Skeletal muscle satellite cell (primary cell): ENCODE results near the gene EFNB3. TPM values are rescaled to one million over a fixed set of nuclear protein-coding genes. Genes with fewer than 3 reads are reported as not detected.

Source experiments
- H3K27me3 ChIP-seq: 2 replicates; pipeline ENCODE4 v1.7.0; 2013; ENCODE audit warnings: low read length; ENCODE audit not compliant: control insufficient read depth, insufficient read depth
- H3K36me3 ChIP-seq: 2 replicates; pipeline ENCODE4 v1.7.0; 2013; ENCODE audit warnings: mild to moderate bottlenecking, control low read depth, low read length; ENCODE audit not compliant: insufficient read depth
- H3K4me1 ChIP-seq: 2 replicates; pipeline ENCODE4 v1.7.0; 2013; ENCODE audit warnings: low read length; ENCODE audit not compliant: control insufficient read depth, insufficient read depth
- H3K4me2 ChIP-seq: 2 replicates; pipeline ENCODE4 v1.7.0; 2013; ENCODE audit warnings: mild to moderate bottlenecking, low read length
- H3K4me3 ChIP-seq: 2 replicates; pipeline ENCODE4 v1.7.0; 2013; ENCODE audit warnings: low read length
- H3K9ac ChIP-seq: 2 replicates; pipeline ENCODE4 v1.7.0; 2013; ENCODE audit warnings: mild to moderate bottlenecking, low read depth, low read length, moderate library complexity
- H3K9me3 ChIP-seq: replicated peaks from 2 replicates; pipeline ENCODE4 v1.7.0; 2013; ENCODE audit warnings: mild to moderate bottlenecking, control low read depth, low read length
- total RNA-seq: library from RNA; depleted of rRNA; stranded (reverse); fragments of >200 nt; gene quantifications from 2 replicates; pipeline ENCODE4 v1.2.3, GENCODE V29; 2012; rRNA removed

EFNB3 gene
- total RNA-seq = 0.44 and 0.76 TPM in 2 replicates

GRCh38 chr17:7704601-7705268 lies at the start of gene EFNB3:
EFNB3 (plus strand) TSS chr17:7705202; CDS start chr17:7705599, 397 bp downstream.
- Histone ChIP-seq H3K27me3 (peaks cover 31% of the 10 kb centered on the region), H3K4me2 (peak within 1 kb of the TSS; percentile 82), H3K4me3 (peak within 1 kb of the TSS; percentile 62), H3K4me1 (peaks cover 8% of the 10 kb centered on the region), H3K36me3 (peaks cover 12% of the 10 kb centered on the region), H3K9me3 (no peaks in the 10 kb centered on the region), H3K9ac (peak within 1 kb of the TSS; percentile 13)

GRCh38 chr17:7655541-7655840 lies 49.5 kb upstream of the EFNB3 start:
- Histone ChIP-seq H3K9ac (no peak overlapping the region), H3K4me2 (no peak overlapping the region), H3K4me3 (no peak overlapping the region), H3K9me3 (no peaks in the 10 kb centered on the region), H3K27me3 (peaks cover 48% of the 10 kb centered on the region), H3K36me3 (no peaks in the 10 kb centered on the region), H3K4me1 (peaks cover 11% of the 10 kb centered on the region)

DNA sequence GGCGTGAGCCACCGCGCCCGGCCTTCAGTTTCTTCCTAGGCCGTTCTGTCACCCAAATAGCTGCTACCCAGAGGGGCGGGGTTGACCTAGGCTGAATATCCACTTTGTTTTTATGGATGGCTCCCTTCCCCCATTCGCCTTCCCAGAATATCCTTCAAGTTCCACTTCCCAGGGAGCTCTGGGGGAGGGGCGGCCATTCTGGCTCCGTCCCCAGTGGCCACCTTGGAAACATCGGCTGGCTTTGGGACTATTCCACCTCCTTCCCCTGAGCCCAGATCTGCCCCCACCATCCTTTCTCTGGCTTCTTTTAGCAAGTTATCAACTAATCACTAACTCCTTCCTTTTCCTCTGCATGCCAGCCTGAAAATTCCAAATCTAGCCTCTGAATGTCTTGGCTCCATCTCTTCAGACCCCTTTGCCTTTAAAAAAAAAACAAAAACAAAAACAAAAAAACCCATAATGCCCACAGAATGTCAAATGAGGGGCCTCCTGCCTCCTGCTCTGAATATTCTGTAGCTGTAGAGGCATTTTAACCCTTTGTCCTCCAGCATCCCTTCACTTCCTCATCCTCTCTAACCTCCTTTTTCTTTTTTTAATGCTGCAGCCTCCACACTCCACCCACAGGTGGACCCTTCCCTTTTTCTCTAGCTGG lies 47.9 kb upstream of the EFNB3 start:
- H3K9me3 ChIP-seq = no peaks in the 10 kb centered on the region
- no peaks in the 10 kb centered on the region for H3K4me1 ChIP-seq
- no peak overlapping the region for H3K9ac ChIP-seq
- H3K4me3 ChIP-seq = no peak overlapping the region
- H3K36me3 ChIP-seq = no peaks in the 10 kb centered on the region
- peaks cover 33% of the 10 kb centered on the region for H3K27me3 ChIP-seq
- H3K4me2 ChIP-seq = no peak overlapping the region

DNA sequence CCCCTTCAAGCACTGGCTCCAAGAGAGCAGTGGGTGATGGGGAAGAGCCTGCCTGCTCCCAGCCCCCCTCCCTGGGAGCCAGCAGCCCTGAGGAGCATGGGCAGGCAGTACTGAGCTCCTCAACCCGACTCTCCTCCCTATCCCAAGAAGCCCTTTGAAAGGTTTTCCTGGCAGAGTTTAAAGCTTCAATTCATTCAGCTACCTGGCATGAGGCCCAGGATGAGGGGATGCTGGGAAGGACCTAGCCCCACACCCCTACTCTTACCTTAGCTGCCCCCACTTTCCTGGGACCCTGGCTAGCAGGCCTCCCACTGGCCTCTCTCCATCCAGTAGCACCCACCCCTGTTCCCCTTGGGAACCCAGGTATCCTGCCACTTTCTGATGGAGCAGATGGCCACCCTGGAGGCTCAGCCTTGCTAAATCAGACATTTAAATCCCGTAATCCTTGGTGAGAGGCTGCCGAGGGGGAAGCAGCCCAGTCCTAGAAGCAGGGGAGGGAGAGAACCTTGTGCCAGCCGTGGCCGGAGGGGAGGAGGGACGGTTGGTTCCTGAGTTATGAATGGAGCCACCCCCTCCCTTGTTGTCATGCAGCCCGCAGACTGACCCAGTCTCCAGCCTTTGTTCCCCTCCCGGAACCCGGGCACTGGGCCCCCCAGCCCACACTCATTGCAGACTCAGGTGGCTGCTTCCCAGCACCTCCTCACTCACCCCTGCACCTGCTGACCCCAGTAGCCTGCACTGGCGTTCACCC lies 37.2 kb upstream of the EFNB3 start:
- no peak overlapping the region for H3K9ac ChIP-seq
- H3K9me3 ChIP-seq = no peaks in the 10 kb centered on the region
- no peaks in the 10 kb centered on the region for H3K4me1 ChIP-seq
- no peak overlapping the region for H3K4me3 ChIP-seq
- H3K27me3 ChIP-seq = no peaks in the 10 kb centered on the region
- H3K4me2 ChIP-seq = no peak overlapping the region
- peaks cover 14% of the 10 kb centered on the region for H3K36me3 ChIP-seq

DNA sequence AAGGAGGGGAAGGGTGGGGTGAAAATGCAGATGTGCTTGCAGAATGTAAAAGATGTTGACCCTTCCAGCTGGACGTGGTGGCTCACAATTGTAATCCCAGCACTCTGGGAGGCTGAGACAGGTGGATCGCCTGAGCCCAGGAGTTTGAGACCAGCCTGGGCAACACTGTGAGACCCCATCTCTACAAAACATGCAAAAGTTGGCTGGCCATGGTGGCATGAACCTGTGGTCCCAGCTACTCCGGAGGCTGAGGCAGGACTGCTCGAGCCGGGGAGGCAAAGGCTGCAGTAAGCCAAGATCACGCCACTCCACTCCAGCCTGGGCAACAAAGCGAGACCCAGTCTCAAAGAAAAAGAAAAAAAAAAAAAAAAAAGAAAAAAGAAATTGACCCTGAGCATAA lies 36.5 kb upstream of the EFNB3 start:
- H3K4me3 ChIP-seq = no peak overlapping the region
- H3K27me3 ChIP-seq = no peaks in the 10 kb centered on the region
- H3K9ac ChIP-seq = no peak overlapping the region
- peaks cover 20% of the 10 kb centered on the region for H3K36me3 ChIP-seq
- H3K4me2 ChIP-seq = no peak overlapping the region
- H3K9me3 ChIP-seq = peaks cover 3% of the 10 kb centered on the region
- no peaks in the 10 kb centered on the region for H3K4me1 ChIP-seq

DNA sequence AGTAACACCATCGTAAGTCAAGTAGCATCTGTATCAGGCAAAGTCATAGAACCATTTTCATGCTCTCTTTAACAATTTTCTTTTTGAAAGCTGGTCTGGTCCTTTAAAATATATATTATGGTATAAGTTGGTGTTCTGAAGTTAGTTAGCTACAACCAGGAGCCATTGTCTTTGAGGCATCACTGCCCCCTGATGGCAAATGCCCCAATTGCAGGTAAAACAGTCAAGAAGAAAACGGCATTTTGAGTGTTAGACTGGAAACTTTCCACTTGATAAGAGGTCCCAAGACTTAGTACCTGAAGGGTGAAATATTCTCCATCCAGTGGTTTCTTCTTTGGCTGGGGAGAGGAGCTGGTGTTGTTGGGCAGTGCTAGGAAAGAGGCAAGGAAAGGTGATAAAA lies 31.8 kb upstream of the EFNB3 start:
- Histone ChIP-seq H3K27me3 (no peaks in the 10 kb centered on the region), H3K4me1 (no peaks in the 10 kb centered on the region), H3K9ac (no peak overlapping the region), H3K9me3 (peaks cover 4% of the 10 kb centered on the region), H3K36me3 (peaks cover 38% of the 10 kb centered on the region), H3K4me2 (no peak overlapping the region), H3K4me3 (no peak overlapping the region)

DNA sequence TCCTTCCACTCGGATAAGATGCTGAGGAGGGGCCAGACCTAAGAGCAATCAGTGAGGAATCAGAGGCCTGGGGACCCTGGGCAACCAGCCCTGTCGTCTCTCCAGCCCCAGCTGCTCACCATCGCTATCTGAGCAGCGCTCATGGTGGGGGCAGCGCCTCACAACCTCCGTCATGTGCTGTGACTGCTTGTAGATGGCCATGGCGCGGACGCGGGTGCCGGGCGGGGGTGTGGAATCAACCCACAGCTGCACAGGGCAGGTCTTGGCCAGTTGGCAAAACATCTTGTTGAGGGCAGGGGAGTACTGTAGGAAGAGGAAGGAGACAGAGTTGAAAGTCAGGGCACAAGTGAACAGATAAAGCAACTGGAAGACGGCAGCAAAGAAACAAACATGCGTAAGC lies 30.1 kb upstream of the EFNB3 start:
- Histone ChIP-seq H3K9ac (no peak overlapping the region), H3K9me3 (peaks cover 4% of the 10 kb centered on the region), H3K4me2 (no peak overlapping the region), H3K36me3 (peaks cover 38% of the 10 kb centered on the region), H3K4me1 (no peaks in the 10 kb centered on the region), H3K4me3 (no peak overlapping the region), H3K27me3 (no peaks in the 10 kb centered on the region)

DNA sequence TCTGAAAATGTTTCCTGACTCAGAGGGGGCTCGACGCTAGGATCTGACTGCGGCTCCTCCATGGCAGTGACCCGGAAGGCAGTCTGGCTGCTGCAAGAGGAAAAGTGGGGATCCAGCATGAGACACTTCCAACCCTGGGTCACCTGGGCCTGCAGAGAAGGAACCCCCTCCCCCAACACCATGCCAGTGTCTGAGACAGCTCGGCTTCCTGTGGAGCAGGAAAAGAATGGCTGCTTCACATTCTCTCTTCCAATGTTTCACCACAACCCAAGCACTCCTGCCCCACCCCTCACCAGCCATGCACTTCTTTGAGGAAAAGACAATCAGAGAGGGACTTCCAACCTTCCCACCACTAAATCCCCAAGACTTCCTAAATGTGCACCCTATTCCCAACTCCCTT lies 28.5 kb upstream of the EFNB3 start:
- Histone ChIP-seq H3K36me3 (peaks cover 30% of the 10 kb centered on the region), H3K4me3 (no peak overlapping the region), H3K4me2 (no peak overlapping the region), H3K4me1 (no peaks in the 10 kb centered on the region), H3K9ac (no peak overlapping the region), H3K27me3 (no peaks in the 10 kb centered on the region), H3K9me3 (peaks cover 4% of the 10 kb centered on the region)

- H3K4me2 ChIP-seq = no peak overlapping the region
- no peaks in the 10 kb centered on the region for H3K4me1 ChIP-seq
These were observed 27.5 kb upstream of the EFNB3 start for GRCh38 chr17:7677388-7678067.

GRCh38 chr17:7684851-7685532 lies 20.0 kb upstream of the EFNB3 start:
- peaks cover 15% of the 10 kb centered on the region for H3K4me1 ChIP-seq
- H3K4me2 ChIP-seq = peak overlapping the region; percentile 93
- H3K4me3 ChIP-seq = peak overlapping the region; percentile 93
- H3K9me3 ChIP-seq = no peaks in the 10 kb centered on the region
- peak overlapping the region; percentile 99 for H3K9ac ChIP-seq
- H3K27me3 ChIP-seq = no peaks in the 10 kb centered on the region
- no peaks in the 10 kb centered on the region for H3K36me3 ChIP-seq

More at GRCh38 chr17:7677388-7678067, 27.5 kb upstream of the EFNB3 start:
- Histone ChIP-seq H3K27me3 (no peaks in the 10 kb centered on the region), H3K4me3 (no peak overlapping the region), H3K9me3 (peaks cover 4% of the 10 kb centered on the region), H3K9ac (no peak overlapping the region), H3K36me3 (peaks cover 26% of the 10 kb centered on the region)
